ENCODE data around the gene RNF112. TPM values are rescaled to one million over a fixed set of nuclear protein-coding genes. Genes with fewer than 3 reads are reported as not detected.

The RNF112 gene
- total RNA-seq, 4 donors from 2014 or later, result 1.4 to 7.6 (median 2.6) TPM

DNA sequence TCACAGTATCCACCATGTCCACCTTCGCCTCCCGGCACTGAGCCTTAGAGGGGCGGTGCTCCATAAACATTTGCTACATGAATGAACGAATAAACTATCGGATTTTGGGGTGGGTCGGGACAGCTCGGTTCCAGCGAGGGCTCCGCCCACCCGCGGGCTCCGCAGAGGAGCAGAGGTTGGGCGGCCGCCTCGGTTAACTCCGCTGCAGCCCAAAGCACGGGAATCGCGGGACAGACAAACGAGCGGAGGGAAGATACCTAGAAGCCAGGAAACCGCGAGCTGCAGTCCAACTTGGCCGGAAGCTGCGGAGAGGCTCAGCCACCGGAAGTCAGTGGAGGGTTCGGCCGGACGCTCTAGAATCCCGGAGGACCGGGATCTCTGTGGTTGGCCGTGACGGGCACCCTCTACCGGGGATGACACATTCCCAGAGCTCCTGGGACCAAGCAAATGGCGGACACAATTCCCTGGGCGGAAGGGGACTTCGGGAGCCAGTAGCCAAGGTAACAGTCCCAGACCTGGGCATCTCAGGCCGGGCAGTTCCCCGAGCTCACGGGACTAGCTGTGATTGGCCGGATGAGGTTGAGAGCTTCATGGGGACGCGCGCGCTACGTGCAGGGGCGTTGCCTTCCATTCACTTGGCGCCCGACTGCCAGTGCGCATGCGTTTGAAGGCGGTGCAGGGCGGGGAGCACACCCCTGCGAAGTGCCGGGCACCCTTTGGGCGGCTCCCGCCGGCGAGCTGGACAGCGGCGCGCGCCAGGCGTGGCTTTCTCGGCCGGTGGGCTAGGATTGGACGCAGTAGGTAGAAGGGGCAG lies 33.2 kb upstream of the RNF112 start:
- Histone ChIP-seq H3K36me3 (peaks cover 0 to 35% of the 10 kb centered on the region in 2 donors), H3K4me1 (peaks cover 0 to 58% (median 13%) of the 10 kb centered on the region in 3 donors), H3K27ac (peak overlapping the region; percentile 78 to 98 (median 94)), H3K4me3 (peak overlapping the region; percentile 67 to 88), H3K9me3 (no peaks in the 10 kb centered on the region), H3K27me3 (no peaks in the 10 kb centered on the region)
- TF ChIP-seq POLR2A (IDR thresholded peaks at IDR 0.05), result peak; percentile 64 to 70
- peak; percentile 79 for TF ChIP-seq POLR2AphosphoS5 (IDR thresholded peaks at IDR 0.05)
- no peak for TF ChIP-seq EP300 (IDR thresholded peaks at IDR 0.05)
- peak; percentile 97 for ATAC-seq
- 4% methylated on average over 3 of the region's 67 CpGs; no CpG with 5 or more reads in 1 of the 2 donors for WGBS, 2 donors (ENCODE audit: low coverage in 1 of 2)

- Histone ChIP-seq H3K9me3 (no peaks in the 10 kb centered on the region), H3K36me3 (peaks cover 0 to 44% of the 10 kb centered on the region in 2 donors), H3K4me1 (peaks cover 0 to 67% (median 20%) of the 10 kb centered on the region in 3 donors), H3K4me3 (peak within 1 kb of the TSS; percentile 67 to 88), H3K27ac (peak within 1 kb of the TSS; percentile 88 to 98 (median 94)), H3K27me3 (no peaks in the 10 kb centered on the region)
- 7% methylated on average over 6 of the region's 69 CpGs; no CpG with 5 or more reads in 1 of the 2 donors for WGBS, 2 donors (ENCODE audit: low coverage in 1 of 2)
- peak in 1 of 2 donors; percentile 36 for TF ChIP-seq POLR2A (IDR thresholded peaks at IDR 0.05)
- no peak for TF ChIP-seq CTCF (IDR thresholded peaks at IDR 0.05)
- TF ChIP-seq POLR2AphosphoS5 (IDR thresholded peaks at IDR 0.05), result peak; percentile 46
- no peak for TF ChIP-seq EP300 (IDR thresholded peaks at IDR 0.05)
- no peak for ATAC-seq
Measured at GRCh38 chr17:19378416-19379360, 32.3 kb upstream of the RNF112 start, which contains the start of gene MAPK7. Gene MAPK7 (plus strand): TSS chr17:19378498. CDS start chr17:19378901, 403 bp downstream.

- H3K27ac ChIP-seq, result peak overlapping the region in 3 of 4 donors; percentile 92 to 98 (median 95)
- WGBS, 2 donors (ENCODE audit: low coverage in 1 of 2), result 68 to 87% methylated on average over 3 to 11 of the region's 13 CpGs
- no peaks in the 10 kb centered on the region for H3K27me3 ChIP-seq
- no peaks in the 10 kb centered on the region for H3K9me3 ChIP-seq
- peaks cover 0 to 48% of the 10 kb centered on the region in 2 donors for H3K36me3 ChIP-seq
- TF ChIP-seq EP300 (IDR thresholded peaks at IDR 0.05) (no peak), POLR2A (IDR thresholded peaks at IDR 0.05) (no peak), CTCF (IDR thresholded peaks at IDR 0.05) (no peak), POLR2AphosphoS5 (IDR thresholded peaks at IDR 0.05) (no peak)
- ATAC-seq, result no peak
- H3K4me3 ChIP-seq, result peak overlapping the region; percentile 67 to 88
- H3K4me1 ChIP-seq, result peaks cover 0 to 75% (median 29%) of the 10 kb centered on the region in 3 donors
Measured at GRCh38 chr17:19379361-19380065, 31.5 kb upstream of the RNF112 start.

- TF ChIP-seq POLR2A (IDR thresholded peaks at IDR 0.05) (no peak), CTCF (IDR thresholded peaks at IDR 0.05) (no peak), POLR2AphosphoS5 (IDR thresholded peaks at IDR 0.05) (no peak)
- peaks cover 0 to 48% of the 10 kb centered on the region in 2 donors for H3K36me3 ChIP-seq
- ATAC-seq, result no peak
- no peak overlapping the region for H3K4me3 ChIP-seq
- H3K4me1 ChIP-seq, result peaks cover 0 to 87% (median 40%) of the 10 kb centered on the region in 3 donors
- H3K9me3 ChIP-seq, result no peaks in the 10 kb centered on the region
- peak overlapping the region in 3 of 4 donors; percentile 44 to 97 (median 96) for H3K27ac ChIP-seq
- 79 to 81% methylated on average over 5 to 8 of the region's 29 CpGs for WGBS, 2 donors (ENCODE audit: low coverage in 1 of 2)
- H3K27me3 ChIP-seq, result no peaks in the 10 kb centered on the region
Measured at GRCh38 chr17:19380481-19381301, 30.3 kb upstream of the RNF112 start.
